ENCODE measurements around the gene CEP170.
"Not testable (repeated sequence)": the region's sequence is repeated elsewhere in the genome, so short reads cannot be mapped to it uniquely, and the experiment has no call there.

CEP170 gene

DNA sequence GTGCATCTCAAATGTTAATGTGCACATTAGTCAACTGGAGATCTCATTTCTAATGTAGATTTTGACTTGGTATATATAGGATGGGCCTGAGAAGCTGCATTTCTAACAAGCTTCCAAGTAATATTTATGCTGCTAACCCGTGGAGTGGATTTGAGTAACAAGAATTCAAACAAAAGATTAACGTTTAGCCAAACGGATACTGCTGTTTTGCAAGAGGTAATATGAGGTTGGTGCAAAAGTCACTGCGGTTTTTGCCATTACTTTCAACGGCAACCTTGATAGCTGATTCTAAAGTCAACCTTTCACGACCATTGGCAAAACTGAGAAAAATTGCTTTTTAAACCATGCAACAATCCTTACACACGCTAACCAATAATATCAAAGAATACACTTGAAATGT lies 70.3 kb downstream of the CEP170 start:
- H3K4me3 ChIP-seq (ENCODE audit: low read depth, low read length); POLR2A ChIA-PET; H3K36me3 ChIP-seq (ENCODE audit: control insufficient read depth in 2 of 2, insufficient read depth in 1 of 2, low read length in 2 of 2); H3K27ac ChIP-seq (ENCODE audit: extremely low read depth, low read depth, low read length); CTCF ChIA-PET; H3K9me3 ChIP-seq (ENCODE audit: control insufficient read depth, insufficient read depth, low read depth, low read length); H3K4me1 ChIP-seq (ENCODE audit: control insufficient read depth, insufficient read depth, low read length): not testable (repeated sequence)

DNA sequence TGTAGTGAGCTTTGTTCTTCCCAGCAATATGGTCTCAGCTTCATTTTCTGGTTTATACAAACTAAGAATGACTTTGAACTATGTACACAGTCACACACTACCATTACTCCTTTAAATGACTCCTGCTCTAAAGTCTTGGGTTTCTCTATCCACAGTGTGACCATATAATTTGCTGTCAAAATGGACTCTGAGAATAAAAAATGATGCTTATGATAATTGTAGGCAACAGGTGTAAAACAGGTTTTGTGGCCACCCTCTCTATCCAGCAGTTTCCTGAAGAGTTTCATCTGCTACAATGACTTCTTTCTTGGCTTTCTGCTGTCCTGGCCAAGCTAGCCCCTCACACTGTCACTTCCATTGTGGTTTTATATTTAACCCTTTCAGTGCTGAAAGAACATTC lies 71.4 kb downstream of the CEP170 start:
- H3K4me3 ChIP-seq (ENCODE audit: low read depth, low read length); H3K27ac ChIP-seq (ENCODE audit: extremely low read depth, low read depth, low read length); H3K4me1 ChIP-seq (ENCODE audit: control insufficient read depth, insufficient read depth, low read length); H3K9me3 ChIP-seq (ENCODE audit: control insufficient read depth, insufficient read depth, low read depth, low read length); H3K36me3 ChIP-seq (ENCODE audit: control insufficient read depth in 2 of 2, insufficient read depth in 1 of 2, low read length in 2 of 2); POLR2A ChIA-PET; CTCF ChIA-PET: not testable (repeated sequence)

DNA sequence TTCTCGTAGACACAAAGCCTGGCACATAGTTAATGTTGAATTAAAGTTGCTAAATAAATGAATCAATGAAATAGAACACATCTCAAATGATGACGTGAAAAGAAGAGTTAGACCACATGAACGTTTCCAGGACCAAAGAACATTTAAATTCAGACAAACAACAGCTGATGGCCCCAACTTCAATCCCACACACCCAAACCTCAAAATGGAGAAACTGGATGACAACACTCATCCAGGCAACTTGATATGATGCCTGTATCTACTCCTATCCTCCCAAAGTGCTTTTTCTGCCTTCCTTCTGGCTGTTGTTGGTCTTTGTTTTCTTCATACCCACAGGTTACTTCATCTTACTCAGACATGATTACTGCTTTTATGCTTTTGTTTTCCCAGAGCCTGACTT lies 71.9 kb downstream of the CEP170 start:
- POLR2A ChIA-PET; CTCF ChIA-PET; H3K36me3 ChIP-seq (ENCODE audit: control insufficient read depth in 2 of 2, insufficient read depth in 1 of 2, low read length in 2 of 2); H3K9me3 ChIP-seq (ENCODE audit: control insufficient read depth, insufficient read depth, low read depth, low read length); H3K4me3 ChIP-seq (ENCODE audit: low read depth, low read length); H3K4me1 ChIP-seq (ENCODE audit: control insufficient read depth, insufficient read depth, low read length); H3K27ac ChIP-seq (ENCODE audit: extremely low read depth, low read depth, low read length): not testable (repeated sequence)

DNA sequence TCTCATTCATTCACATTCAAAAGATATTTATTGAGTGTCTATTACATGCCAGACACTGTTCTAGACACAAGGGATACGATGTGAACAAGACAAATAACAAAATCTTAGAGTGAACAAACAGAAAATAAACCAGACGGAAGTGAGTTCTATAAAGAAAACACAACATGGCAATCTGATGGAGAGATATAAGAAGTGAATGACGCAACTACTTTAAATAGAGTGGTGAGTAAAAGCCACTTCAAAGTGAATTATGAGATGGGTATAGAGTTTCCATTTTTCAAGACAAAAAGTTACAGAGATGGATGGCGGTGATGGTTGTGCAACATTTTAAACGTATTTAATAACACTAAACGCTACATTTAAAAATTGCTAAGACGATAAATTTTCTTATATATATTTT lies 75.4 kb downstream of the CEP170 start:
- Histone ChIP-seq H3K9me3 (ENCODE audit: control insufficient read depth, insufficient read depth, low read depth, low read length) (no peaks in the 10 kb centered on the region), H3K27ac (ENCODE audit: extremely low read depth, low read depth, low read length) (no peak overlapping the region), H3K4me3 (ENCODE audit: low read depth, low read length) (no peak overlapping the region), H3K36me3 (ENCODE audit: control insufficient read depth in 2 of 2, insufficient read depth in 1 of 2, low read length in 2 of 2) (no peaks in the 10 kb centered on the region; a peak in 1 of 3 replicates), H3K4me1 (ENCODE audit: control insufficient read depth, insufficient read depth, low read length) (peaks cover 6% of the 10 kb centered on the region; the same call in 1 of the 2 replicates)
- ChIA-PET POLR2A (no interaction called here), CTCF (no interaction called here)
- TF ChIP-seq GLI4 (tag by site-specific recombination; IDR thresholded peaks at IDR 0.05) (no peak), ZNF23 (tag by site-specific recombination; IDR thresholded peaks at IDR 0.05; ENCODE audit: borderline replicate concordance) (no peak), ZNF660 (tag by site-specific recombination; IDR thresholded peaks at IDR 0.05) (no peak), ZFHX2 (tag by site-specific recombination; conservative IDR thresholded peaks at IDR 0.05) (no peak), HOXD13 (CRISPR knock-in tag; IDR thresholded peaks at IDR 0.05; ENCODE audit: borderline replicate concordance) (no peak), EGR2 (tag by site-specific recombination; IDR thresholded peaks at IDR 0.05; ENCODE audit: low read depth) (no peak), SP7 (tag by site-specific recombination; IDR thresholded peaks at IDR 0.05) (peak; percentile 65), ZNF837 (tag by site-specific recombination; IDR thresholded peaks at IDR 0.05) (no peak), ZNF843 (tag by site-specific recombination; IDR thresholded peaks at IDR 0.05) (peak; percentile 25; the same call in 1 of the 2 replicates), ZNF596 (tag by site-specific recombination; IDR thresholded peaks at IDR 0.05) (no peak), ZNF138 (tag by site-specific recombination; IDR thresholded peaks at IDR 0.05; ENCODE audit: borderline replicate concordance) (no peak), ZNF530 (tag by site-specific recombination; IDR thresholded peaks at IDR 0.05; ENCODE audit: low read depth) (no peak), ZNF777 (tag by site-specific recombination; IDR thresholded peaks at IDR 0.05; ENCODE audit: borderline replicate concordance) (no peak), BCL11B (tag by site-specific recombination; IDR thresholded peaks at IDR 0.05; ENCODE audit: low read depth) (no peak), ZNF354C (tag by site-specific recombination; IDR thresholded peaks at IDR 0.05; ENCODE audit: borderline replicate concordance, low read depth) (no peak), ZNF433 (tag by site-specific recombination; IDR thresholded peaks at IDR 0.05; ENCODE audit: low read depth) (no peak)
- TF ChIP-seq, protein P1, sequence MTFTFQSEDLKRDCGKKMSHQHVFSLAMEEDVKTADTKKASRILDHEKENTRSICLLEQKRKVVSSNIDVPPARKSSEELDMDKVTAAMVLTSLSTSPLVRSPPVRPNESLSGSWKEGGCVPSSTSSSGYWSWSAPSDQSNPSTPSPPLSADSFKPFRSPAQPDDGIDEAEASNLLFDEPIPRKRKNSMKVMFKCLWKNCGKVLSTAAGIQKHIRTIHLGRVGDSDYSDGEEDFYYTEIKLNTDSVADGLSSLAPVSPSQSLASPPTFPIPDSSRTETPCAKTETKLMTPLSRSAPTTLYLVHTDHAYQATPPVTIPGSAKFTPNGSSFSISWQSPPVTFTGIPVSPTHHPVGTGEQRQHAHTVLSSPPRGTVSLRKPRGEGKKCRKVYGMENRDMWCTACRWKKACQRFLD (tag by site-specific recombination; IDR thresholded peaks at IDR 0.05), result no peak
- TF ChIP-seq, protein P2, sequence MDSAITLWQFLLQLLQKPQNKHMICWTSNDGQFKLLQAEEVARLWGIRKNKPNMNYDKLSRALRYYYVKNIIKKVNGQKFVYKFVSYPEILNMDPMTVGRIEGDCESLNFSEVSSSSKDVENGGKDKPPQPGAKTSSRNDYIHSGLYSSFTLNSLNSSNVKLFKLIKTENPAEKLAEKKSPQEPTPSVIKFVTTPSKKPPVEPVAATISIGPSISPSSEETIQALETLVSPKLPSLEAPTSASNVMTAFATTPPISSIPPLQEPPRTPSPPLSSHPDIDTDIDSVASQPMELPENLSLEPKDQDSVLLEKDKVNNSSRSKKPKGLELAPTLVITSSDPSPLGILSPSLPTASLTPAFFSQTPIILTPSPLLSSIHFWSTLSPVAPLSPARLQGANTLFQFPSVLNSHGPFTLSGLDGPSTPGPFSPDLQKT (IDR thresholded peaks at IDR 0.05; ENCODE audit: borderline replicate concordance, low read depth, low read length), result no peak
- TF ChIP-seq, protein P3, sequence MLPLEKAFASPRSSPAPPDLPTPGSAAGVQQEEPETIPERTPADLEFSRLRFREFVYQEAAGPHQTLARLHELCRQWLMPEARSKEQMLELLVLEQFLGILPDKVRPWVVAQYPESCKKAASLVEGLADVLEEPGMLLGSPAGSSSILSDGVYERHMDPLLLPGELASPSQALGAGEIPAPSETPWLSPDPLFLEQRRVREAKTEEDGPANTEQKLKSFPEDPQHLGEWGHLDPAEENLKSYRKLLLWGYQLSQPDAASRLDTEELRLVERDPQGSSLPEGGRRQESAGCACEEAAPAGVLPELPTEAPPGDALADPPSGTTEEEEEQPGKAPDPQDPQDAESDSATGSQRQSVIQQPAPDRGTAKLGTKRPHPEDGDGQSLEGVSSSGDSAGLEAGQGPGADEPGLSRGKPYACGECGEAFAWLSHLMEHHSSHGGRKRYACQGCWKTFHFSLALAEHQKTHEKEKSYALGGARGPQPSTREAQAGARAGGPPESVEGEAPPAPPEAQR (tag by site-specific recombination; IDR thresholded peaks at IDR 0.05), result no peak
- TF ChIP-seq, protein P4, sequence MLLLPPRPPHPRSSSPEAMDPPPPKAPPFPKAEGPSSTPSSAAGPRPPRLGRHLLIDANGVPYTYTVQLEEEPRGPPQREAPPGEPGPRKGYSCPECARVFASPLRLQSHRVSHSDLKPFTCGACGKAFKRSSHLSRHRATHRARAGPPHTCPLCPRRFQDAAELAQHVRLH (tag by site-specific recombination; IDR thresholded peaks at IDR 0.05), result no peak
- TF ChIP-seq, protein P5, sequence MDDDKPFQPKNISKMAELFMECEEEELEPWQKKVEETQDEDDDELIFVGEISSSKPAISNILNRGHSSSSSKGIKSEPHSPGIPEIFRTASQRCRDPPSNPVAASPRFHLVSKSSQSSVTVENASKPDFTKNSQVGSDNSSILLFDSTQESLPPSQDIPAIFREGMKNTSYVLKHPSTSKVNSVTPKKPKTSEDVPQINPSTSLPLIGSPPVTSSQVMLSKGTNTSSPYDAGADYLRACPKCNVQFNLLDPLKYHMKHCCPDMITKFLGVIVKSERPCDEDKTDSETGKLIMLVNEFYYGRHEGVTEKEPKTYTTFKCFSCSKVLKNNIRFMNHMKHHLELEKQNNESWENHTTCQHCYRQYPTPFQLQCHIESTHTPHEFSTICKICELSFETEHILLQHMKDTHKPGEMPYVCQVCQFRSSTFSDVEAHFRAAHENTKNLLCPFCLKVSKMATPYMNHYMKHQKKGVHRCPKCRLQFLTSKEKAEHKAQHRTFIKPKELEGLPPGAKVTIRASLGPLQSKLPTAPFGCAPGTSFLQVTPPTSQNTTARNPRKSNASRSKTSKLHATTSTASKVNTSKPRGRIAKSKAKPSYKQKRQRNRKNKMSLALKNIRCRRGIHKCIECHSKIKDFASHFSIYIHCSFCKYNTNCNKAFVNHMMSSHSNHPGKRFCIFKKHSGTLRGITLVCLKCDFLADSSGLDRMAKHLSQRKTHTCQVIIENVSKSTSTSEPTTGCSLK (tag by site-specific recombination; IDR thresholded peaks at IDR 0.05), result no peak
- TF ChIP-seq, protein P6, sequence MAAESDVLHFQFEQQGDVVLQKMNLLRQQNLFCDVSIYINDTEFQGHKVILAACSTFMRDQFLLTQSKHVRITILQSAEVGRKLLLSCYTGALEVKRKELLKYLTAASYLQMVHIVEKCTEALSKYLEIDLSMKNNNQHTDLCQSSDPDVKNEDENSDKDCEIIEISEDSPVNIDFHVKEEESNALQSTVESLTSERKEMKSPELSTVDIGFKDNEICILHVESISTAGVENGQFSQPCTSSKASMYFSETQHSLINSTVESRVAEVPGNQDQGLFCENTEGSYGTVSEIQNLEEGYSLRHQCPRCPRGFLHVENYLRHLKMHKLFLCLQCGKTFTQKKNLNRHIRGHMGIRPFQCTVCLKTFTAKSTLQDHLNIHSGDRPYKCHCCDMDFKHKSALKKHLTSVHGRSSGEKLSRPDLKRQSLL (tag by site-specific recombination; IDR thresholded peaks at IDR 0.05), result no peak
